Small intestine (tissue), 7 donors: ENCODE data around the gene GNAS. TPM values are rescaled to one million over a fixed set of nuclear protein-coding genes. Genes with fewer than 3 reads are reported as not detected.

Experiments used
- DNase-seq, 2 donors: peaks; one replicate each; pipeline versions ENCODE4 v3.0.0 to v3.0.0-alpha.2; 2013
- FAIRE-seq: peaks from 2 replicates; lab custom pipeline; 2012; peaks lifted over from hg19 to GRCh38; lab: Jason Lieb, UNC
- H3K27ac ChIP-seq, 3 donors: one replicate each; pipeline ENCODE4 v1.5.1; 2013; ENCODE audit warnings: low read length in 2 of 3, mild to moderate bottlenecking in 2 of 3, control low read depth in 1 of 3, inconsistent platforms in 1 of 3, low read depth in 1 of 3, moderate library complexity in 1 of 3
- H3K27me3 ChIP-seq, 3 donors: one replicate each; pipeline ENCODE4 v1.6.1; 2013; ENCODE audit warnings: low read length in 3 of 3, inconsistent platforms in 1 of 3; ENCODE audit not compliant: control insufficient read depth in 3 of 3, insufficient read depth in 3 of 3
- H3K36me3 ChIP-seq, 3 donors: one replicate each; pipeline ENCODE4 v1.6.1; 2013; ENCODE audit warnings: low read length in 3 of 3, inconsistent platforms in 1 of 3, low read depth in 1 of 3, mild to moderate bottlenecking in 1 of 3, moderate library complexity in 1 of 3; ENCODE audit not compliant: control insufficient read depth in 3 of 3, insufficient read depth in 2 of 3
- H3K4me1 ChIP-seq, 3 donors: one replicate each; pipeline ENCODE4 v1.6.1; 2013; ENCODE audit warnings: low read length in 2 of 3, inconsistent platforms in 1 of 3, low read depth in 1 of 3, mild to moderate bottlenecking in 1 of 3, moderate library complexity in 1 of 3; ENCODE audit not compliant: control insufficient read depth in 3 of 3, insufficient read depth in 2 of 3
- H3K4me3 ChIP-seq, 3 donors: one replicate each; pipeline ENCODE4 v1.5.1; 2013; ENCODE audit warnings: low read length in 3 of 3, control low read depth in 1 of 3, inconsistent platforms in 1 of 3, low read depth in 1 of 3, mild to moderate bottlenecking in 1 of 3, moderate library complexity in 1 of 3
- H3K9me3 ChIP-seq, 2 donors: one replicate each; pipeline ENCODE4 v1.6.1; 2013; ENCODE audit warnings: low read depth in 1 of 2, low read length in 1 of 2; ENCODE audit not compliant: control insufficient read depth in 2 of 2, insufficient read depth in 1 of 2
- WGBS, 3 donors: extraction: QIAGEN DNeasy Blood & Tissue Kit; methylation state at CpG; one replicate each; pipeline ENCODE4 v1.1.7; 2013; 5-methylcytosine and 5-hydroxymethylcytosine counted together
- polyA plus RNA-seq, 4 donors: library from polyadenylated mRNA; stranded (reverse) in 3 of 4; unstranded in 1 of 4; fragments of 200-250 nt in 3 of 4; fragments of 120-200 nt in 1 of 4; gene quantifications; one replicate each; pipeline versions ENCODE4 v1.2.1 to v1.2.3, GENCODE V29; 2013
- donor health status: healthy with polysubstance abuse.
- donor health status: control.
- donor health status: control.
- donor health status: Bipolar disorder and iron deficiency.
- donor health status: healthy.

Gene GNAS
- polyA plus RNA-seq, 4 donors, result 493 to 875 (median 655) TPM

DNA sequence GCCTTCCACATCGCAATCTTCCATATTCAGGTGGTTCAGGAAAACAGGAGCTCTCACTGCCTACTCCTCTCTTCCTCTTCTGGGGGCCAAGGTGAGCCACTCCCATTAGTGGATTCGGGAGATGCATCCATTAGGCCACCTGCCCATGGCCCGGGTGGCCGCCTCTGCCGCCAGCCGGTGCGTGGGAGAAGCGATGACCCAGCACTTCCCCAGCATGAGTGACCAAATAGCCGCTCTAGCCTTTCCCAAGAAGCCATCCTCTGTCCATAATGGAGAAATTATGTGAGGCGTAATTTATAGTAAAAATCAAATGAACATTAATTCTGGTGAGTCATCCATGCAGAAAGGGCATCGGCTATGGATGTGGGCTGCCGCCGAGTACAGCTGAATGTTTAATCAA is 41.2 kb upstream of the GNAS start:
- WGBS, 3 donors, result 91 to 94% (median 93%) methylated on average over 13 of the region's 13 CpGs
- Histone ChIP-seq H3K9me3 (no peaks in the 10 kb centered on the region), H3K36me3 (no peaks in the 10 kb centered on the region), H3K4me3 (no peak overlapping the region), H3K4me1 (no peaks in the 10 kb centered on the region), H3K27ac (no peak overlapping the region), H3K27me3 (no peaks in the 10 kb centered on the region)
- DNase-seq (no peak), FAIRE-seq (no peak)

GRCh38 chr20:58813369-58813768 is 39.1 kb upstream of the GNAS start:
- no peak for FAIRE-seq
- H3K27me3 ChIP-seq, result no peaks in the 10 kb centered on the region
- H3K9me3 ChIP-seq, result no peaks in the 10 kb centered on the region
- WGBS, 3 donors, result 63 to 86% (median 80%) methylated on average over 8 of the region's 8 CpGs
- H3K4me3 ChIP-seq, result no peak overlapping the region
- no peak overlapping the region for H3K27ac ChIP-seq
- no peaks in the 10 kb centered on the region for H3K4me1 ChIP-seq
- no peaks in the 10 kb centered on the region for H3K36me3 ChIP-seq
- DNase-seq, result no peak

- H3K36me3 ChIP-seq, result no peaks in the 10 kb centered on the region
- no peak for DNase-seq
- no peak for FAIRE-seq
- H3K9me3 ChIP-seq, result no peaks in the 10 kb centered on the region
- no peak overlapping the region for H3K4me3 ChIP-seq
- H3K27me3 ChIP-seq, result no peaks in the 10 kb centered on the region
- no peaks in the 10 kb centered on the region for H3K4me1 ChIP-seq
- 75 to 80% (median 76%) methylated on average over 11 of the region's 11 CpGs for WGBS, 3 donors
- H3K27ac ChIP-seq, result no peak overlapping the region
Measured at GRCh38 chr20:58815448-58815847, 37.1 kb upstream of the GNAS start.

DNA sequence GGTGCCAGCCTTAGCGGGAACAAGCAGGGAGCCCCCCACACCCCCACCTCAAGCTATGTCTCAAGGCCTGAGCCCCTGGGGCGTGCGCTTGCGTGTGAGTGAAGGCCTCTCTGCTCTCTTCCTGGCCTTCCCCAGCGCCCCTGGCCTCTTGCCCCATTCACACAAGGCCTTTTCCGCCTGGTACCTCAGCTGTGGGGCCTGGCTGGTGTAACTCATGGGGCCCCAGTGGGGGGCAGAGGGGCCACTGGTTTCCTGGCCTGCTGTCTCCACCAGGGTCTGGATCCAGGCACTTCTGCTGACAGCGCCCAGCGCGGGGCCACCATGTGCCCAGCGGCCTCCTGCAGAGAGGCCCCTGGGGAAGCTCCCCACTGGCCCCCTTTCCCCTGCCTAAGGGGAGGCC is 36.5 kb upstream of the GNAS start:
- no peaks in the 10 kb centered on the region for H3K4me1 ChIP-seq
- no peak for FAIRE-seq
- no peak overlapping the region for H3K4me3 ChIP-seq
- no peak overlapping the region for H3K27ac ChIP-seq
- no peak for DNase-seq
- no peaks in the 10 kb centered on the region for H3K27me3 ChIP-seq
- WGBS, 3 donors, result 91 to 96% (median 95%) methylated on average over 9 to 10 of the region's 10 CpGs
- no peaks in the 10 kb centered on the region for H3K36me3 ChIP-seq
- H3K9me3 ChIP-seq, result peaks cover 0 to 2% of the 10 kb centered on the region in 2 donors

DNA sequence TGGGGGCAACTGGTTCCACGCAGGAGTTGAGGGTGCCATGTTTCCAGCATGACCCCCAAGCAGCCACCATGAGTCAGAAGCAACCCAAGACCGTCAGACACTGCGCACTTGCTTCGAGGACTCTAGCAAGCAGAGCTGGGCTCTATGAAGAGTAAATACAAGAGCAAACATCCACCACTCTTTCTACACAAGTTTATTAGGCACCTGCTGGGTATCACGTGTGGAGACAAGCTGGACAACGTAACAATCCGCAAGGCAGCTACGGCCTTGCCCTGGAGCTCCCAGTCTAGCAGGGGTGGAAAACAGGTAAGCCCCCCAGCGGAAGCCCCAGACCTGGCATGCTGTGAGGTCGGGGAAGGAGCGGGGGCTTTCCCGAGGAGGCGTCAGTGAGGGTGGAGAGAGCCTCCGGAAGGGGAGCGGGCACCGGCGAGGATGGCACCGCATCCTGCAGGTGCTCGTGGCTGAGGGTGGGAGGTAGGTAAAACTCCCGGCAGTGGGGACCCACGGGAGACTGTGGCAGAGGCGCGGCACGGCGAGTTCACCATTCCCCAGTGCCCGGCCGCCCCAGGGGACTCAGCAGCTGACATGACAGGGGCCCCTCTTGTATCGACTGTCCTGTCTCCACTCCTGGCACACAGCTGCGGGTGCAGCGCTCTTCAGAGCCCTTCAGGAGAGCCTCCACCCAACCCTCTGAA is 35.4 kb upstream of the GNAS start:
- Histone ChIP-seq H3K36me3 (no peaks in the 10 kb centered on the region), H3K4me3 (no peak overlapping the region), H3K27ac (no peak overlapping the region), H3K9me3 (peaks cover 0 to 2% of the 10 kb centered on the region in 2 donors), H3K27me3 (no peaks in the 10 kb centered on the region), H3K4me1 (no peaks in the 10 kb centered on the region)
- DNase-seq (no peak), FAIRE-seq (no peak)
- WGBS, 3 donors, result 90 to 92% (median 90%) methylated on average over 30 of the region's 30 CpGs

- no peaks in the 10 kb centered on the region for H3K4me1 ChIP-seq
- FAIRE-seq (no peak), DNase-seq (no peak)
- H3K27me3 ChIP-seq, result no peaks in the 10 kb centered on the region
- H3K9me3 ChIP-seq, result peaks cover 0 to 2% of the 10 kb centered on the region in 2 donors
- H3K27ac ChIP-seq, result no peak overlapping the region
- H3K4me3 ChIP-seq, result no peak overlapping the region
- WGBS, 3 donors, result 90 to 95% (median 95%) methylated on average over 10 of the region's 10 CpGs
- H3K36me3 ChIP-seq, result no peaks in the 10 kb centered on the region
Measured at GRCh38 chr20:58817748-58818147, 34.8 kb upstream of the GNAS start.

DNA sequence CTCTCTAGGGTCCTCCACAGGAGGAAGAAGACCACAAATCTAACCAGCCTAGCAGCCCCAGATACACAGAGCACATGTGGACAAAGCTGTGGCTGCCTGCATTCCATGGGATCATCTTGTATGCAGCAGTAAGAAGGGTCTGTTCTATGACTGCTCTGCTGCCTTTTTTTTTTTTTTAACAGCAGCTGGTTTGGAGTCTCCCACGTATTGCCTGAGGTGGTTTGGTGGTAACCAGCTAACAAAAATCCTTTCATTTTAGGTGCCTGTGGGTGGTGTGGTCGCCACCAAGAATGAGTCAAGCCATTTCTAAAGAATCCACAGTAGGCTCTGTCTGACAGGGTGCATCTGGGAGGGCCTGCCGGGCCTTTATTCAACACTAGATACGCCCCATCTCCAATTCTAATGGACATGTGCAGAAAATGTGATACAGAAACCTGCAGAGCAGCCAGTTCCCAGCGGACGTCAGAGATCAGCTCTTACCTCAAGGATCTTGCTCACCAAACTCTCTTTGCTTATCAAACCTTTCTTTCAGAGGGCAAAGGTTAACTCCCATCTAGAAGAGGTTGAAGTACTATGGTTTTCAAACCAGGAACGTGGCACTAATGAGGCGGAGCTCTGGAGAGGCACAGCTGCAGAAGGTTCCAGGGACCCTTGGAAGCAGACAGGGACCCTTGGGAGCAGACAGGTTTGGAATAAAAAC is 33.8 kb upstream of the GNAS start:
- no peak overlapping the region for H3K4me3 ChIP-seq
- H3K4me1 ChIP-seq, result no peaks in the 10 kb centered on the region
- no peak overlapping the region for H3K27ac ChIP-seq
- WGBS, 3 donors, result 43 to 63% (median 54%) methylated on average over 8 of the region's 8 CpGs
- peak; percentile 8 to 59 for DNase-seq
- H3K27me3 ChIP-seq, result no peaks in the 10 kb centered on the region
- FAIRE-seq, result no peak
- no peaks in the 10 kb centered on the region for H3K36me3 ChIP-seq
- peaks cover 0 to 2% of the 10 kb centered on the region in 2 donors for H3K9me3 ChIP-seq

DNA sequence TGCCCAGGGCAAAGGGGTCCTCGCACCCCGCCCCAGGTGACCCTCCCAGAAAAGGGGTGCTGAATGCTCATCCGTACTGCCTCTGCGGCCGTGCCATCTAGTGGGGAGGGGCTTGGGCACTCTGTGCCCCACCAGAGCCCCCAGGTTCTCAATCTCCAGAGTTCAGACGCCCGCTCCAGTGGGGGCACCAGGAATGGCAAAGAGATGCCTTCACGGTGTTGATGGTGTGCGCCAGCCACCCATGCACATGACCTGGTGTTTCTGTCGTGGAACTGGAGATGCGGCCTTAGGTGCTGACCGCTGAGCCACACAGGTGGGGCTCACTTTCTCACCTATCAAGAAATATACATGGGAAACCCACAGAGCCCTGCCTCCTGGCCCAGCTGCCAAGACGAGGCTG is 32.6 kb upstream of the GNAS start:
- FAIRE-seq (no peak), DNase-seq (no peak)
- 94 to 98% (median 95%) methylated on average over 13 of the region's 13 CpGs for WGBS, 3 donors
- H3K4me3 ChIP-seq, result no peak overlapping the region
- H3K27ac ChIP-seq, result no peak overlapping the region
- peaks cover 0 to 2% of the 10 kb centered on the region in 2 donors for H3K9me3 ChIP-seq
- no peaks in the 10 kb centered on the region for H3K27me3 ChIP-seq
- no peaks in the 10 kb centered on the region for H3K36me3 ChIP-seq
- no peaks in the 10 kb centered on the region for H3K4me1 ChIP-seq
